Endothelial cell of umbilical vein (primary cell): ENCODE results near the gene G3BP1. TPM values are rescaled to one million over a fixed set of nuclear protein-coding genes. Genes with fewer than 3 reads are reported as not detected.

Source experiments
- BruUV-seq: library from RNA; stranded (reverse); fragments of 400-500 nt; replicated peaks from 2 replicates; lab custom pipeline; 2021; lab: Mats Ljungman, UMichigan
- CTCF ChIA-PET: fragments of 300-600, 350-600 bp; sonication (Branson Sonifier 250); formaldehyde crosslinking; loops from one replicate; lab custom pipeline; 2021; ENCODE audit warnings: antibody characterized with exemption, inconsistent platforms; lab: Charles Lee
- POLR2A ChIA-PET: fragments of 300-600, 350-600 bp; sonication (Branson Sonifier 250); formaldehyde crosslinking; loops from one replicate; lab custom pipeline; 2021; ENCODE audit warnings: antibody characterized with exemption, inconsistent platforms; lab: Charles Lee
- DNase-seq: peaks from one replicate; pipeline ENCODE4 v3.0.0-alpha.2; 2011; ENCODE audit warnings: low read depth, low spot score
- FAIRE-seq: peaks from 2 replicates; lab custom pipeline; 2011; peaks lifted over from hg19 to GRCh38; lab: Jason Lieb, UNC
- H2AFZ ChIP-seq: 2 replicates; pipeline ENCODE4 v1.6.0; 2012; ENCODE audit warnings: low read depth, low read length, control low read depth, inconsistent platforms
- H3K27ac ChIP-seq: 2 replicates; pipeline ENCODE4 v1.5.1; 2011; ENCODE audit warnings: low read depth, mild to moderate bottlenecking, control low read depth, low read length, moderate library complexity; ENCODE audit not compliant: insufficient read depth
- H3K27me3 ChIP-seq, 2 experiments: 2 replicates each; pipeline versions ENCODE4 v1.6.0 to v1.6.1; 2011; ENCODE audit warnings: low read length in 2 of 2, mixed read lengths in 1 of 2; ENCODE audit not compliant: control insufficient read depth in 2 of 2, insufficient read depth in 2 of 2
- H3K36me3 ChIP-seq, 2 experiments: 2 replicates in 1 of 2; 3 replicates in 1 of 2; pipeline ENCODE4 v1.5.1; 2011; ENCODE audit warnings: low read length in 2 of 2, mild to moderate bottlenecking in 1 of 2, moderate library complexity in 1 of 2; ENCODE audit not compliant: control insufficient read depth in 2 of 2, insufficient read depth in 2 of 2; ENCODE audit errors: extremely low read depth in 1 of 2
- H3K4me1 ChIP-seq: 3 replicates; pipeline ENCODE4 v1.5.1; 2011; ENCODE audit warnings: mild to moderate bottlenecking, low read length; ENCODE audit not compliant: control insufficient read depth, insufficient read depth; ENCODE audit errors: extremely low read depth
- H3K4me2 ChIP-seq: 2 replicates; pipeline ENCODE4 v1.6.1; 2011; ENCODE audit warnings: low read length, control low read depth, mixed read lengths; ENCODE audit not compliant: insufficient read depth
- H3K4me3 ChIP-seq, 3 experiments: fragments of 200-600 bp in 1 of 3; sonication (generic), shearing (Covaris generic) in 1 of 3; replicated peaks in 1 of 3; 2 replicates each; pipeline ENCODE4 v1.5.1; 2011 to 2016; ENCODE audit warnings: control low read depth in 3 of 3, low read length in 3 of 3, mild to moderate bottlenecking in 2 of 3, inconsistent platforms in 1 of 3, low read depth in 1 of 3, moderate library complexity in 1 of 3; ENCODE audit not compliant: insufficient read depth in 1 of 3
- H3K79me2 ChIP-seq: 2 replicates; pipeline ENCODE4 v1.6.0; 2012; ENCODE audit warnings: low read length, inconsistent platforms; ENCODE audit not compliant: control insufficient read depth, insufficient read depth
- H3K9ac ChIP-seq: replicated peaks from 2 replicates; pipeline ENCODE3; 2011; ENCODE audit warnings: low read length, control low read depth; ENCODE audit not compliant: insufficient read depth; ENCODE audit errors: extremely low read depth
- H3K9me1 ChIP-seq: replicated peaks from 3 replicates; pipeline ENCODE4 v1.6.0; 2011; ENCODE audit warnings: mild to moderate bottlenecking, low read length; ENCODE audit not compliant: control insufficient read depth, insufficient read depth; ENCODE audit errors: extremely low read depth
- H3K9me3 ChIP-seq: replicated peaks from 2 replicates; pipeline ENCODE4 v1.5.1; 2012; ENCODE audit warnings: low read length, inconsistent platforms; ENCODE audit not compliant: control insufficient read depth, insufficient read depth
- H4K20me1 ChIP-seq: replicated peaks from 2 replicates; pipeline ENCODE3; 2011; ENCODE audit warnings: mild to moderate bottlenecking, low read length; ENCODE audit not compliant: control insufficient read depth, insufficient read depth; ENCODE audit errors: extremely low read depth
- CTCF ChIP-seq, 2 donors: IDR thresholded peaks; 1 replicate in 1 of 2; 2 replicates in 1 of 2; pipeline ENCODE4 v1.5.1; 2011; ENCODE audit warnings: low read length in 2 of 2, mild to moderate bottlenecking in 2 of 2, moderate library complexity in 2 of 2, control low read depth in 1 of 2, inconsistent platforms in 1 of 2, low read depth in 1 of 2; ENCODE audit not compliant: insufficient read depth in 1 of 2; ENCODE audit errors: extremely low read depth in 1 of 2
- EZH2 ChIP-seq: IDR thresholded peaks from 2 replicates; pipeline ENCODE4 v1.6.1; 2012; ENCODE audit warnings: borderline replicate concordance, low read depth, mild to moderate bottlenecking, moderate library complexity, low read length, inconsistent platforms; ENCODE audit not compliant: severe bottlenecking
- FOS ChIP-seq: IDR thresholded peaks from 2 replicates; pipeline ENCODE4 v1.6.1; 2011; ENCODE audit warnings: mild to moderate bottlenecking, low read length, moderate library complexity, borderline replicate concordance; ENCODE audit not compliant: insufficient read depth
- GATA2 ChIP-seq: IDR thresholded peaks from 2 replicates; pipeline ENCODE4 v1.7.0; 2011; ENCODE audit warnings: low read depth, mild to moderate bottlenecking, moderate library complexity, mixed read lengths, low read length; ENCODE audit not compliant: insufficient read length, insufficient read depth
- JUN ChIP-seq: IDR thresholded peaks from 2 replicates; pipeline ENCODE4 v1.6.1; 2011; ENCODE audit warnings: borderline replicate concordance, low read depth; ENCODE audit not compliant: insufficient read length, insufficient read depth
- MAX ChIP-seq: IDR thresholded peaks from 2 replicates; pipeline ENCODE4 v1.6.1; 2011; ENCODE audit not compliant: insufficient read depth, insufficient read length
- MYC ChIP-seq: IDR thresholded peaks from one replicate; pipeline ENCODE4 v1.6.1; 2011; ENCODE audit warnings: mild to moderate bottlenecking, low read depth, low read length
- POLR2A ChIP-seq: IDR thresholded peaks from 2 replicates; pipeline ENCODE4 v1.6.1; 2012; ENCODE audit warnings: low read depth, mild to moderate bottlenecking, control low read depth, low read length
- POLR2AphosphoS5 ChIP-seq: IDR thresholded peaks from 2 replicates; pipeline ENCODE4 v1.6.1; 2012; ENCODE audit warnings: low read depth, mild to moderate bottlenecking, control low read depth, low read length, moderate library complexity; ENCODE audit not compliant: insufficient read depth
- dilution Hi-C: fragments of 300-500 bp; cut with MboI; formaldehyde crosslinking; loops from one replicate; pipeline ENCODE4 v1.15.0; 2019; ENCODE audit warnings: low sequenced_read_pairs; ENCODE audit not compliant: extremely low pct_ligation_motif_present
- intact Hi-C: fragments of 100-400 bp; cut with micrococcal nuclease; formaldehyde crosslinking; loops from one replicate; pipeline ENCODE4 v1.10.0; 2022
- polyA plus RNA-seq, 4 experiments: library from polyadenylated mRNA; depleted of rRNA in 3 of 4; stranded (reverse) in 3 of 4; unstranded in 1 of 4; fragments of >200 nt; gene quantifications; 2 replicates each; pipeline versions ENCODE4 v1.2.1 to v1.2.3, GENCODE V29; 2011 to 2012; ENCODE audit warnings: missing spikeins in 1 of 4
- total RNA-seq: library from RNA; stranded (reverse); gene quantifications from 2 replicates; pipeline ENCODE4 v1.2.3, GENCODE V29; 2021

Gene G3BP1
- total and polyA plus RNA-seq, 2 donors (not counting 3 experiments of a cell fraction or from before 2014, with no cell fraction given): 50.5 to 262 TPM

GRCh38 chr5:151811593-151812321 lies 40.0 kb downstream of the G3BP1 start:
- BruUV-seq: no TSS peak
- FAIRE-seq: no peak
- H3K36me3 ChIP-seq: peaks cover 7 to 29% of the 10 kb centered on the region in 2 experiments
- POLR2A ChIA-PET: no interaction called here
- intact Hi-C loops: no loop called here
- H3K4me3 ChIP-seq: no peak overlapping the region
- H3K4me2 ChIP-seq: no peak overlapping the region
- DNase-seq: no peak
- peaks cover 32% of the 10 kb centered on the region for H3K79me2 ChIP-seq
- H3K9me3 ChIP-seq: no peaks in the 10 kb centered on the region
- H3K9me1 ChIP-seq: no peaks in the 10 kb centered on the region
- dilution Hi-C loops: no loop called here
- TF ChIP-seq GATA2 (no peak), JUN (no peak), EZH2 (no peak), MAX (no peak), POLR2AphosphoS5 (no peak), CTCF (IDR thresholded peaks at IDR 0.05; ENCODE audit: extremely low read depth in 1 of 2, insufficient read depth in 1 of 2, low read depth in 1 of 2, low read length in 2 of 2) (no peak), MYC (no peak), POLR2A (no peak), FOS (no peak)
- H3K27me3 ChIP-seq: no peaks in the 10 kb centered on the region
- no peak overlapping the region for H3K27ac ChIP-seq
- H3K9ac ChIP-seq: no peak overlapping the region
- H4K20me1 ChIP-seq: peaks cover 3% of the 10 kb centered on the region
- no peaks in the 10 kb centered on the region for H3K4me1 ChIP-seq
- CTCF ChIA-PET: interaction anchor here (0.7 to 1.0 kb wide), 3 partner anchors 9 to 14 kb away, joined by 3 to 4 read pairs (median 3); no protein-coding TSS in a partner anchor
- H2AFZ ChIP-seq: no peak overlapping the region
